Bronchial epithelial cell (primary cell): ENCODE data around the gene FXR1. TPM values are rescaled to one million over a fixed set of nuclear protein-coding genes. Genes with fewer than 3 reads are reported as not detected.
"Not testable (repeated sequence)": the region's sequence is repeated elsewhere in the genome, so short reads cannot be mapped to it uniquely, and the experiment has no call there.

ENCODE experiments used
- DNase-seq: peaks from one replicate; pipeline ENCODE4 v3.0.0-alpha.2; 2010; ENCODE audit warnings: low read depth
- FAIRE-seq: peaks from 2 replicates; lab custom pipeline; 2011; peaks lifted over from hg19 to GRCh38; lab: Jason Lieb, UNC
- H3K27me3 ChIP-seq: 2 replicates; pipeline ENCODE4 v1.5.1; 2011; ENCODE audit warnings: low read length; ENCODE audit not compliant: control insufficient read depth, insufficient read depth
- H3K36me3 ChIP-seq: 2 replicates; pipeline ENCODE4 v1.5.1; 2011; ENCODE audit warnings: low read length; ENCODE audit not compliant: control insufficient read depth, insufficient read depth
- H3K4me3 ChIP-seq: 2 replicates; pipeline ENCODE4 v1.5.1; 2011; ENCODE audit warnings: mild to moderate bottlenecking, low read depth, low read length, control low read depth
- total RNA-seq: library from RNA; depleted of rRNA; stranded (reverse); fragments of >200 nt; gene quantifications from 2 replicates; pipeline ENCODE4 v1.2.1, GENCODE V29; 2014
- TF ChIP-seq, protein P1 (sequence below): IDR thresholded peaks from 2 replicates; pipeline ENCODE4 v1.5.1; 2011; ENCODE audit warnings: mild to moderate bottlenecking, moderate library complexity, low read length, control low read depth, inconsistent platforms; ENCODE audit not compliant: insufficient read depth, severe bottlenecking

The FXR1 gene
- total RNA-seq, 1 donor from 2014 or later, result 144 TPM

DNA sequence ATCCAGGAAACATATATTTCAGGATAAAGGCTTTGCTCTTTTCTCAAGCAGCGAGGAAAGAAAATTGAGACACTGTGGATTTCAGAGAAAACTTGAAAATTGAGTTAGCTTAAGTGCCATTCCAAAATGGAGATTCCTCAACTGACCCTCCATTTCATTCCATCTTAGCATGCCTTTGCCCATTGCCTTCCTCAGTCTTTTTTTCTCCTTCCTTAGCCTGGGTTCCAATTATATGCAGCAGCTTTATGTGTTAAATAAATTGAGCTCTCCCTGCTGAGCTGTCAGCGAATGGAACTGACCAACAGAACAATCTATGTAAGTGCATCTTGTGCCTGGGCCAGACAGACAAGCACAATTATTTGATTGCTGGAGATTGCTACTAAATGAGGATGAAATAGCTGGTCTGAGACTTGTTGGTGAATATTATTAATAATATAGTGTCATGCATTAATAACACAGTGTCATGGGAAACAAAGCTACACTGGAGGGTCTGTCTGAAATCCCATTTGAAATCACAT is 84.0 kb downstream of the FXR1 start:
- no peak for FAIRE-seq

DNA sequence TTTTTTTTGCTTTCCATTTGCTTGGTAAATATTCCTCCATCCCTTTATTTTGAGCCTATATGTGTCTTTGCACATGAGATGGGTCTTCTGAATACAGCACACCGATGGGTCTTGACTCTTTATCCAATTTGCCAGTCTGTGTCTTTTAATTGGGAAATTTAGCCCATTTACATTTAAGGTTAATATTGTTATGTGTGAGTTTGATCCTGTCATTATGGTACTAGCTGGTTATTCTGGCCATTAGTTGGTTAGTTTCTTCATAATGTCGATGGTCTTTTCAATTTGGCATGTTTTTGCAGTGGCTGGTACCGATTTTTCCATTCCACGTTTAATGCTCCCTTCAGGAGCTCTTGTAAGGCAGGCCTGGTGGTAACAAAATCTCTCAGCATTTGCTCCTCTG is 89.9 kb downstream of the FXR1 start:
- H3K36me3 ChIP-seq, H3K27me3 ChIP-seq, DNase-seq, H3K4me3 ChIP-seq, FAIRE-seq: not testable (repeated sequence)

More for the DNA sequence above, 84.0 kb downstream of the FXR1 start:
- no peak overlapping the region for H3K4me3 ChIP-seq
- TF ChIP-seq, protein P1, sequence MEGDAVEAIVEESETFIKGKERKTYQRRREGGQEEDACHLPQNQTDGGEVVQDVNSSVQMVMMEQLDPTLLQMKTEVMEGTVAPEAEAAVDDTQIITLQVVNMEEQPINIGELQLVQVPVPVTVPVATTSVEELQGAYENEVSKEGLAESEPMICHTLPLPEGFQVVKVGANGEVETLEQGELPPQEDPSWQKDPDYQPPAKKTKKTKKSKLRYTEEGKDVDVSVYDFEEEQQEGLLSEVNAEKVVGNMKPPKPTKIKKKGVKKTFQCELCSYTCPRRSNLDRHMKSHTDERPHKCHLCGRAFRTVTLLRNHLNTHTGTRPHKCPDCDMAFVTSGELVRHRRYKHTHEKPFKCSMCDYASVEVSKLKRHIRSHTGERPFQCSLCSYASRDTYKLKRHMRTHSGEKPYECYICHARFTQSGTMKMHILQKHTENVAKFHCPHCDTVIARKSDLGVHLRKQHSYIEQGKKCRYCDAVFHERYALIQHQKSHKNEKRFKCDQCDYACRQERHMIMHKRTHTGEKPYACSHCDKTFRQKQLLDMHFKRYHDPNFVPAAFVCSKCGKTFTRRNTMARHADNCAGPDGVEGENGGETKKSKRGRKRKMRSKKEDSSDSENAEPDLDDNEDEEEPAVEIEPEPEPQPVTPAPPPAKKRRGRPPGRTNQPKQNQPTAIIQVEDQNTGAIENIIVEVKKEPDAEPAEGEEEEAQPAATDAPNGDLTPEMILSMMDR, result no peak
- no peaks in the 10 kb centered on the region for H3K27me3 ChIP-seq
- DNase-seq, result no peak
- H3K36me3 ChIP-seq, result no peaks in the 10 kb centered on the region

DNA sequence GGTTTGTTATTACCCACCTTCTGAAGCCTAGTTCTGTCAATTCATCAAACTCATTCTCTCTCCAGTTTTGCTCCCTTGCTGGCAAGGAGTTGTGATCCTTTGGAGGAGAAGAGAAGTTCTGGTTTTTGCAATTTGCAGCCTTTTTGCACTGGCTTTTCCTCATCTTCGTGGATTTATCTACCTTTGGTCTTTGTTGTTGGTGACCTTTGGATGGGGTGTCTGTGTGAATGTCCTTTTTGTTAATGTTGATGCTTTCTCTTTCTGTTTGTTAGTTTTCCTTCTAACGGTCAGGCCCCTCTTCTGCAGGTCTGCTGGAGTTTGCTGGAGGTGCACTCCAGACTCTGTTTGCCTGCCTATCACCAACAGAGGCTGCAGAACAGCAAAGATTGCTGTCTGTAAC is 91.0 kb downstream of the FXR1 start:
- H3K36me3 ChIP-seq, H3K4me3 ChIP-seq, H3K27me3 ChIP-seq, FAIRE-seq, DNase-seq: not testable (repeated sequence)

DNA sequence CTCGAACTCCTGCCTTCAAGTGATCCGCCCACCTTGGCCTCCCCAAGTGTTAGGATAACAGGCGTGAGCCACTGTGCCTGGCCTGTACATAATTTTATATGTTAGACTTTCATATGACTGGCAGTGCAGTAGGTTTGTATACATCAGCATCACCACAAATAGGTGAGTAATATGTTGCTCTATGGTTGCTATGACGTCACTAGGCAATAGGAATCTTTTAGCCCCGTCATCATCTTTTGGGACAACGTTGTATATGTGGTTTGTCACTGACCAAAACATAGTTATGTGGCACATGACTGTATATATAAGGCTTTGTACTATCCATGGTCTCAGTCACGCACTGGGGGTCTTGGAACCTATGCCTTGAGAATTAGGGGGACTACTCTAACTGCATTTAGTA is 94.1 kb downstream of the FXR1 start:
- Histone ChIP-seq H3K4me3 (no peak overlapping the region), H3K36me3 (no peaks in the 10 kb centered on the region), H3K27me3 (no peaks in the 10 kb centered on the region)
- TF ChIP-seq, protein P1, result no peak
- DNase-seq, result no peak
- no peak for FAIRE-seq

DNA sequence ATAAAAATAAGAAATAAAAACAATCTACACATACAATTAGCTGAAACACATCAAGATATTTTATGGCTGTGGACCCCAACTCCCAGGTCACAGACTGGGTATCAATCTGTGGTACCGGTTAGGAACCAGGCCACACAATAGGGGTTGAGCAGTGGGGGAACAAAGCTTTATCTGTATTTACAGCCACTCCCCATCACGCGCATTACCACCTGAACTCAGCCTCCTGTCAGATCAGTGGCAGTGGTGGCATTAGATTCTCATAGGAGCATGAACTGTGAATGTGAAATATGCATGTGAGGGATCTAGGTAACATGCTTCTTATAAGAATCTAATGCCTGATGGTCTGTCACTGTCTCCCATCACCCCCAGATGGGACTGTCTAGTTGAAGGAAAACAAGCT is 94.8 kb downstream of the FXR1 start:
- Histone ChIP-seq H3K4me3 (no peak overlapping the region), H3K36me3 (no peaks in the 10 kb centered on the region), H3K27me3 (no peaks in the 10 kb centered on the region)
- FAIRE-seq (no peak), DNase-seq (no peak)
- TF ChIP-seq, protein P1, result no peak

DNA sequence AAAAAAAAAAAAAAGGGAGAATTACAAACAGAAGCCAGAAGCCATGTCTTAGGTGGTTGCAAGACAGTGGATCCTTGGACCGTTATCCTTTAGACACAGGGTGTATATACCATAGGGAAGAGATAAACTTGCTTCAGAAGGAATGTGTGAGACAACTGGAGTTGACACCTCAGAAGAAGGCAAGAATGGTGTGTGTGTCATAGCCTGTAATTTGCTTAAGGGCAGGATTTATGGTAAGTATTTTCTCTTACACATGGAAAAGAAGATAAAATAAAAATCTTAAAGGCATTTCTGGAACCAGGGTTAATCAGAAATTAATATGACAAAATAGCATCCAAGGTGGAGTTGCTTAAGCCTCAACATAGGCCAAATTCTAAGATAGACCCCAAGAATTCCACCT is 96.3 kb downstream of the FXR1 start:
- TF ChIP-seq, protein P1, result no peak
- FAIRE-seq (no peak), DNase-seq (no peak)
- Histone ChIP-seq H3K27me3 (no peaks in the 10 kb centered on the region), H3K36me3 (no peaks in the 10 kb centered on the region), H3K4me3 (no peak overlapping the region)

DNA sequence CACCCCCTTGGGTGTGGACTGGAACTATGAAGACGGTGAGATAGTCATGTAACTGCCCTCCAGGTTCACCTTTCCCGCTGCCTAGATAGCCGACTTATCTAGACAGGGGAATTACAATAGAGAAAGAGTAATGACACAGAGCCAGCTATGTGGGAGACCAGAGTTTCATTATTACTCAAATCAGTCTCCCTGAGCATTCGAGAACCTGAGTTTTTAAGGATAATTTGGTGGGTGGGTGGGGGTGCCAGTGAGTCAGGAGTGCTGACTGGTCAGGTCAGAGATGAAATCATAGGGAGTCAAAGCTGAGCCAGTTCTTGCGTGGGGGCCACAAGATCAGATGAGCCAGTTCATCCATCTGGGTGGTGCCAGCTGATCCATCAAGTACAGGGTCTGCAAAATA is 96.8 kb downstream of the FXR1 start:
- no peak for FAIRE-seq
- TF ChIP-seq, protein P1, result no peak

More for the DNA sequence above, 96.8 kb downstream of the FXR1 start:
- no peak for DNase-seq
- Histone ChIP-seq H3K36me3 (no peaks in the 10 kb centered on the region), H3K27me3 (no peaks in the 10 kb centered on the region), H3K4me3 (no peak overlapping the region)
